ENCODE data around the gene HEXD. TPM values are rescaled to one million over a fixed set of nuclear protein-coding genes. Genes with fewer than 3 reads are reported as not detected.

HEXD gene
- polyA plus RNA-seq, 4 donors: 40.8 to 254 (median 128) TPM

GRCh38 chr17:82440991-82441627 lies 23.0 kb downstream of the HEXD start:
- peaks cover 5 to 96% (median 9%) of the 10 kb centered on the region in 3 donors for H3K36me3 ChIP-seq (ENCODE audit: control insufficient read depth in 3 of 3, insufficient read depth in 2 of 3, low read depth in 1 of 3, low read length in 3 of 3)
- H3K4me3 ChIP-seq (ENCODE audit: low read depth in 1 of 3, low read length in 3 of 3): no peak overlapping the region
- WGBS, 3 donors: 73 to 85% (median 77%) methylated on average over 15 to 17 of the region's 17 CpGs
- peaks cover 0 to 3% (median 0%) of the 10 kb centered on the region in 3 donors for H3K4me1 ChIP-seq (ENCODE audit: control insufficient read depth in 3 of 3, insufficient read depth in 2 of 3, low read depth in 1 of 3, low read length in 2 of 3)
- FAIRE-seq (no peak), DNase-seq (no peak)
- H3K27ac ChIP-seq (ENCODE audit: low read depth in 1 of 3, low read length in 2 of 3): no peak overlapping the region
- H3K9me3 ChIP-seq (ENCODE audit: control insufficient read depth in 2 of 2, insufficient read depth in 1 of 2, low read depth in 1 of 2, low read length in 1 of 2): no peaks in the 10 kb centered on the region
- H3K27me3 ChIP-seq (ENCODE audit: control insufficient read depth in 3 of 3, insufficient read depth in 3 of 3, low read length in 3 of 3): no peaks in the 10 kb centered on the region

GRCh38 chr17:82441691-82442487 lies 23.7 kb downstream of the HEXD start:
- H3K27ac ChIP-seq (ENCODE audit: low read depth in 1 of 3, low read length in 2 of 3): no peak overlapping the region
- no peak for FAIRE-seq
- no peak overlapping the region for H3K4me3 ChIP-seq (ENCODE audit: low read depth in 1 of 3, low read length in 3 of 3)
- peaks cover 3 to 93% (median 9%) of the 10 kb centered on the region in 3 donors for H3K36me3 ChIP-seq (ENCODE audit: control insufficient read depth in 3 of 3, insufficient read depth in 2 of 3, low read depth in 1 of 3, low read length in 3 of 3)
- DNase-seq: no peak
- 83 to 89% (median 86%) methylated on average over 27 of the region's 27 CpGs for WGBS, 3 donors
- no peaks in the 10 kb centered on the region for H3K27me3 ChIP-seq (ENCODE audit: control insufficient read depth in 3 of 3, insufficient read depth in 3 of 3, low read length in 3 of 3)
- peaks cover 0 to 3% (median 0%) of the 10 kb centered on the region in 3 donors for H3K4me1 ChIP-seq (ENCODE audit: control insufficient read depth in 3 of 3, insufficient read depth in 2 of 3, low read depth in 1 of 3, low read length in 2 of 3)
- H3K9me3 ChIP-seq (ENCODE audit: control insufficient read depth in 2 of 2, insufficient read depth in 1 of 2, low read depth in 1 of 2, low read length in 1 of 2): no peaks in the 10 kb centered on the region

GRCh38 chr17:82442643-82443464 lies 24.7 kb downstream of the HEXD start:
- 87% methylated on average over 28 of the region's 28 CpGs for WGBS, 3 donors
- Histone ChIP-seq H3K4me1 (ENCODE audit: control insufficient read depth in 3 of 3, insufficient read depth in 2 of 3, low read depth in 1 of 3, low read length in 2 of 3) (peaks cover 0 to 3% (median 0%) of the 10 kb centered on the region in 3 donors), H3K27me3 (ENCODE audit: control insufficient read depth in 3 of 3, insufficient read depth in 3 of 3, low read length in 3 of 3) (no peaks in the 10 kb centered on the region), H3K36me3 (ENCODE audit: control insufficient read depth in 3 of 3, insufficient read depth in 2 of 3, low read depth in 1 of 3, low read length in 3 of 3) (peaks cover 3 to 88% (median 9%) of the 10 kb centered on the region in 3 donors), H3K9me3 (ENCODE audit: control insufficient read depth in 2 of 2, insufficient read depth in 1 of 2, low read depth in 1 of 2, low read length in 1 of 2) (no peaks in the 10 kb centered on the region), H3K27ac (ENCODE audit: low read depth in 1 of 3, low read length in 2 of 3) (no peak overlapping the region), H3K4me3 (ENCODE audit: low read depth in 1 of 3, low read length in 3 of 3) (no peak overlapping the region)
- no peak for FAIRE-seq
- no peak for DNase-seq

GRCh38 chr17:82443465-82444283 lies 25.5 kb downstream of the HEXD start:
- H3K36me3 ChIP-seq (ENCODE audit: control insufficient read depth in 3 of 3, insufficient read depth in 2 of 3, low read depth in 1 of 3, low read length in 3 of 3): peaks cover 3 to 83% (median 9%) of the 10 kb centered on the region in 3 donors
- H3K4me3 ChIP-seq (ENCODE audit: low read depth in 1 of 3, low read length in 3 of 3): no peak overlapping the region
- no peaks in the 10 kb centered on the region for H3K27me3 ChIP-seq (ENCODE audit: control insufficient read depth in 3 of 3, insufficient read depth in 3 of 3, low read length in 3 of 3)
- no peak overlapping the region for H3K27ac ChIP-seq (ENCODE audit: low read depth in 1 of 3, low read length in 2 of 3)
- H3K4me1 ChIP-seq (ENCODE audit: control insufficient read depth in 3 of 3, insufficient read depth in 2 of 3, low read depth in 1 of 3, low read length in 2 of 3): peaks cover 0 to 3% (median 0%) of the 10 kb centered on the region in 3 donors
- no peak for FAIRE-seq
- 83 to 86% (median 84%) methylated on average over 28 to 39 of the region's 40 CpGs for WGBS, 3 donors
- no peaks in the 10 kb centered on the region for H3K9me3 ChIP-seq (ENCODE audit: control insufficient read depth in 2 of 2, insufficient read depth in 1 of 2, low read depth in 1 of 2, low read length in 1 of 2)
- no peak for DNase-seq

GRCh38 chr17:82444284-82444893 lies 26.2 kb downstream of the HEXD start:
- H3K27me3 ChIP-seq (ENCODE audit: control insufficient read depth in 3 of 3, insufficient read depth in 3 of 3, low read length in 3 of 3): no peaks in the 10 kb centered on the region
- H3K4me3 ChIP-seq (ENCODE audit: low read depth in 1 of 3, low read length in 3 of 3): no peak overlapping the region
- no peaks in the 10 kb centered on the region for H3K9me3 ChIP-seq (ENCODE audit: control insufficient read depth in 2 of 2, insufficient read depth in 1 of 2, low read depth in 1 of 2, low read length in 1 of 2)
- FAIRE-seq (no peak), DNase-seq (no peak)
- peaks cover 3 to 82% (median 9%) of the 10 kb centered on the region in 3 donors for H3K36me3 ChIP-seq (ENCODE audit: control insufficient read depth in 3 of 3, insufficient read depth in 2 of 3, low read depth in 1 of 3, low read length in 3 of 3)
- peaks cover 0 to 3% (median 0%) of the 10 kb centered on the region in 3 donors for H3K4me1 ChIP-seq (ENCODE audit: control insufficient read depth in 3 of 3, insufficient read depth in 2 of 3, low read depth in 1 of 3, low read length in 2 of 3)
- WGBS, 3 donors: 90 to 94% (median 93%) methylated on average over 25 to 35 of the region's 35 CpGs
- no peak overlapping the region for H3K27ac ChIP-seq (ENCODE audit: low read depth in 1 of 3, low read length in 2 of 3)

GRCh38 chr17:82444941-82445521 lies 26.9 kb downstream of the HEXD start:
- Histone ChIP-seq H3K4me1 (ENCODE audit: control insufficient read depth in 3 of 3, insufficient read depth in 2 of 3, low read depth in 1 of 3, low read length in 2 of 3) (peaks cover 0 to 6% (median 3%) of the 10 kb centered on the region in 3 donors), H3K27me3 (ENCODE audit: control insufficient read depth in 3 of 3, insufficient read depth in 3 of 3, low read length in 3 of 3) (no peaks in the 10 kb centered on the region), H3K4me3 (ENCODE audit: low read depth in 1 of 3, low read length in 3 of 3) (no peak overlapping the region), H3K36me3 (ENCODE audit: control insufficient read depth in 3 of 3, insufficient read depth in 2 of 3, low read depth in 1 of 3, low read length in 3 of 3) (peaks cover 3 to 76% (median 7%) of the 10 kb centered on the region in 3 donors), H3K27ac (ENCODE audit: low read depth in 1 of 3, low read length in 2 of 3) (no peak overlapping the region), H3K9me3 (ENCODE audit: control insufficient read depth in 2 of 2, insufficient read depth in 1 of 2, low read depth in 1 of 2, low read length in 1 of 2) (no peaks in the 10 kb centered on the region)
- FAIRE-seq: no peak
- no peak for DNase-seq
- 68 to 78% (median 71%) methylated on average over 19 of the region's 19 CpGs for WGBS, 3 donors

- H3K4me1 ChIP-seq (ENCODE audit: control insufficient read depth in 3 of 3, insufficient read depth in 2 of 3, low read depth in 1 of 3, low read length in 2 of 3): peaks cover 0 to 8% (median 3%) of the 10 kb centered on the region in 3 donors
- DNase-seq (no peak), FAIRE-seq (no peak)
- no peak overlapping the region for H3K27ac ChIP-seq (ENCODE audit: low read depth in 1 of 3, low read length in 2 of 3)
- 72 to 82% (median 81%) methylated on average over 12 to 13 of the region's 13 CpGs for WGBS, 3 donors
- no peaks in the 10 kb centered on the region for H3K9me3 ChIP-seq (ENCODE audit: control insufficient read depth in 2 of 2, insufficient read depth in 1 of 2, low read depth in 1 of 2, low read length in 1 of 2)
- H3K36me3 ChIP-seq (ENCODE audit: control insufficient read depth in 3 of 3, insufficient read depth in 2 of 3, low read depth in 1 of 3, low read length in 3 of 3): peaks cover 3 to 71% (median 5%) of the 10 kb centered on the region in 3 donors
- no peaks in the 10 kb centered on the region for H3K27me3 ChIP-seq (ENCODE audit: control insufficient read depth in 3 of 3, insufficient read depth in 3 of 3, low read length in 3 of 3)
- no peak overlapping the region for H3K4me3 ChIP-seq (ENCODE audit: low read depth in 1 of 3, low read length in 3 of 3)
Observed at GRCh38 chr17:82445542-82445941, 27.4 kb downstream of the HEXD start.

All from small intestine (tissue), 7 donors.